Activated naive CD8-positive, alpha-beta T cell treated with anti-CD3 and anti-CD28 coated beads, Interleukin-2, amount 50 U/mL, for 24 hours (primary cell): ENCODE results near the gene SIT1.
"Not testable (repeated sequence)": the region's sequence is repeated elsewhere in the genome, so short reads cannot be mapped to it uniquely, and the experiment has no call there.

Experiments
- ATAC-seq: fragments of 150-1000 bp; cut with Tn5 transposase; one replicate; pipeline ENCODE4 v1.10.0; 2021
- DNase-seq: peaks from one replicate; pipeline ENCODE4 v3.0.0; 2021
- H3K27ac Mint-ChIP-seq: one replicate; pipeline ENCODE4 v1.8.0; 2021; ENCODE audit warnings: mild to moderate bottlenecking, mixed read lengths
- H3K27me3 Mint-ChIP-seq: one replicate; pipeline ENCODE4 v1.8.0; 2021; ENCODE audit warnings: mixed read lengths
- H3K36me3 Mint-ChIP-seq: one replicate; pipeline ENCODE4 v1.8.0; 2021; ENCODE audit warnings: low read depth, mixed read lengths
- H3K4me1 Mint-ChIP-seq: one replicate; pipeline ENCODE4 v1.8.0; 2021; ENCODE audit warnings: mixed read lengths
- H3K4me3 Mint-ChIP-seq: one replicate; pipeline ENCODE4 v1.8.0; 2021; ENCODE audit warnings: mild to moderate bottlenecking, moderate library complexity, mixed read lengths
- H3K9me3 Mint-ChIP-seq: one replicate; pipeline ENCODE4 v1.8.0; 2021; ENCODE audit warnings: mixed read lengths

Gene SIT1

DNA sequence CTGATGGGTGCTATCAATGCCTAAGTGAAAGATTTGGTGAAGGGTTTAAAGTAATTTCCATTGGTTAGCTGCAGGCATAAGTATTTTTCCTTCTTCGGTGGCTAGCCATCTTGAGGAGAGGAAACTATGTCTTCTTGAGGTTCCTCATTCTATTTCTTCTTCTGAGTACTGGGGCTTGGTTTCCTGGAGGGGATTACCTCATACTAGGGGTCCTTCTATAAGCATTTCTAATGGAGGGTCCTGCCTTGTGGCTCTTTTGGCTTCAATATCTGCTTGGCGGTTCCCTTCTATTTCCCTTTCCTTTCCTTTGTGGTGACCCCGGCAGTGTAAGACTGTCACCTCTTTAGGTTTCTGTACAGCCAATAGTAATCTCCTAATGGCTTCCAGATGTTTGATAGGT lies 9.3 kb downstream of the SIT1 start:
- Mint-ChIP-seq H3K27ac (peak overlapping the region; percentile 55), H3K36me3 (peaks cover 32% of the 10 kb centered on the region), H3K4me1 (peaks cover 71% of the 10 kb centered on the region)
- not testable (repeated sequence) for H3K27me3 Mint-ChIP-seq, H3K9me3 Mint-ChIP-seq, DNase-seq, ATAC-seq, H3K4me3 Mint-ChIP-seq

- not testable (repeated sequence) for DNase-seq, H3K27ac Mint-ChIP-seq, H3K27me3 Mint-ChIP-seq, H3K9me3 Mint-ChIP-seq, ATAC-seq, H3K4me3 Mint-ChIP-seq
- H3K36me3 Mint-ChIP-seq: peaks cover 32% of the 10 kb centered on the region
- peaks cover 71% of the 10 kb centered on the region for H3K4me1 Mint-ChIP-seq
Observed at GRCh38 chr9:35640431-35640830, 10.3 kb downstream of the SIT1 start.

DNA sequence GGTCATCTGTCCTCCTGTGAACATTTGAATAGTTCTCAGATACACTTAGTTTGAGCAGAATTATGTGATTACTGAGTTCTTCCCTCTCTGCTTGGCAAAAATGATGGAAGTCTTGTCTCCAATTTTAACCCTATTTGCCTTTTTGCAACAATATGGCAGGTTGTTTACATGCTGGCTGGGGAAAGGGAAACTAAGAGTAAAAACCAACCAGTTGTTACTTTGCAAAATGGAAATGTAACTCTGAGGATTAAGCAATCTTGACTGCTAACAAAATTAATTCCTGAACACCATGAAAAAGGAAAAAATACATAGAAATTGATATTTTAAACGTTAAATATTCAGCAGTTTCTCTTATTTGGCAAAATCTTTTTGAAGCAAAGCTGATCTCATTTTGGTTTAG lies 11.1 kb downstream of the SIT1 start:
- ATAC-seq: no peak
- H3K27me3 Mint-ChIP-seq: no peaks in the 10 kb centered on the region
- H3K9me3 Mint-ChIP-seq: peaks cover 8% of the 10 kb centered on the region
- H3K27ac Mint-ChIP-seq: peak overlapping the region; percentile 92
- H3K4me3 Mint-ChIP-seq: peak overlapping the region; percentile 41
- H3K36me3 Mint-ChIP-seq: peaks cover 32% of the 10 kb centered on the region
- no peak for DNase-seq
- H3K4me1 Mint-ChIP-seq: peaks cover 72% of the 10 kb centered on the region

DNA sequence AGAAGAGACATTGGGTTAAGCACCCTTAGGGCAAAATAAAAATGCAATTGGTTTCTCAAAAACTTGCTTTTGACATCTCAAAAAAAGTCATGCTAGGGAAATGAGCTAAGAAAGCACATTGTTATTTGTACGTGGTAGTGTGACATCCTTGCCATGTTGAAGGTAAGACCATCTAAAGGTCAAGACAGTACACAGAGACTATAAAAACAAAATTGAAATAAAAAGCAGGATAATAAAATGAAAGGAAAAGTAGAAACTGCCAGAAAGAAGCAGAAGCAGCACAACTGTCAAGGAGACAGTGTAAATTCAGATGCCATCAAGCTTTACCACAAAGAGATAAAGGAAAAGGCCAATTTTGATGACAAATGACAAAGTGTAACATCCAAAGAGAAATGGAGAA lies 11.5 kb downstream of the SIT1 start:
- Mint-ChIP-seq H3K36me3 (peaks cover 28% of the 10 kb centered on the region), H3K27ac (peak overlapping the region; percentile 92), H3K4me3 (peak overlapping the region; percentile 41), H3K4me1 (peaks cover 71% of the 10 kb centered on the region)
- DNase-seq, H3K9me3 Mint-ChIP-seq, H3K27me3 Mint-ChIP-seq: not testable (repeated sequence)
- peak; percentile 76 for ATAC-seq

DNA sequence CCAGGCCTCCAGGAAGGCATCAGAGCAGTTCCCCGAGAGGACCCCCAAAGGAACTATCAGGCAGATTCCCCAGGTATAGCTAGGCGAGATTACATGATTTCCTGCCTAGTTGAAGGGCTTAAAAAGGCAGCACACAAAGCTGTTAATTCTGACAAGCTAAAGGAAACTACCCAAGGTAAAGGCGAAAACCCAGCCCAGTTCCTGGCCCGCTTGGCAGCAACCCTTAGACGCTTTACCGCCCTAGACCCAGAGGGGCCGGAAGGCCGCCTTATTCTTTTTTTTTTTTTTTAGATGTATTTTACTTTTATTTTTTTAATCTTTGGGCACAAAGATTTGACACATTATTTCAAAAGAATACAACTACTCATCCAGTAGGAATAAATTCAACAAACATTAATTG lies 12.0 kb downstream of the SIT1 start:
- not testable (repeated sequence) for H3K9me3 Mint-ChIP-seq, DNase-seq, H3K4me3 Mint-ChIP-seq, ATAC-seq, H3K27me3 Mint-ChIP-seq
- Mint-ChIP-seq H3K36me3 (peaks cover 27% of the 10 kb centered on the region), H3K27ac (peak overlapping the region; percentile 92), H3K4me1 (peaks cover 74% of the 10 kb centered on the region)

GRCh38 chr9:35637427-35637955 lies 13.2 kb downstream of the SIT1 start:
- H3K4me3 Mint-ChIP-seq: not testable (repeated sequence)
- H3K27ac Mint-ChIP-seq: peak overlapping the region; percentile 87
- peaks cover 77% of the 10 kb centered on the region for H3K4me1 Mint-ChIP-seq

GRCh38 chr9:35636877-35637246 lies 13.9 kb downstream of the SIT1 start:
- H3K27me3 Mint-ChIP-seq, DNase-seq, H3K9me3 Mint-ChIP-seq, ATAC-seq: not testable (repeated sequence)
- peak overlapping the region; percentile 87 for H3K27ac Mint-ChIP-seq
- peaks cover 22% of the 10 kb centered on the region for H3K36me3 Mint-ChIP-seq
- peaks cover 77% of the 10 kb centered on the region for H3K4me1 Mint-ChIP-seq
- peak overlapping the region; percentile 41 for H3K4me3 Mint-ChIP-seq

More at GRCh38 chr9:35637427-35637955, 13.2 kb downstream of the SIT1 start:
- peaks cover 22% of the 10 kb centered on the region for H3K36me3 Mint-ChIP-seq
- not testable (repeated sequence) for ATAC-seq, DNase-seq, H3K9me3 Mint-ChIP-seq, H3K27me3 Mint-ChIP-seq

GRCh38 chr9:35636135-35636876 lies 14.4 kb downstream of the SIT1 start:
- ATAC-seq (peak; percentile 18), DNase-seq (peak; percentile 36)
- Mint-ChIP-seq H3K36me3 (peaks cover 18% of the 10 kb centered on the region), H3K27me3 (no peaks in the 10 kb centered on the region), H3K4me3 (peak overlapping the region; percentile 46), H3K9me3 (peaks cover 8% of the 10 kb centered on the region), H3K27ac (peak overlapping the region; percentile 87), H3K4me1 (peaks cover 72% of the 10 kb centered on the region)

GRCh38 chr9:35635730-35636129 lies 15.0 kb downstream of the SIT1 start:
- peaks cover 14% of the 10 kb centered on the region for H3K36me3 Mint-ChIP-seq
- peaks cover 69% of the 10 kb centered on the region for H3K4me1 Mint-ChIP-seq
- H3K9me3 Mint-ChIP-seq: peaks cover 6% of the 10 kb centered on the region
- DNase-seq: no peak
- H3K4me3 Mint-ChIP-seq: peak overlapping the region; percentile 46
- H3K27ac Mint-ChIP-seq: peak overlapping the region; percentile 87
- ATAC-seq: no peak
- no peaks in the 10 kb centered on the region for H3K27me3 Mint-ChIP-seq

GRCh38 chr9:35629597-35629996 lies 21.1 kb downstream of the SIT1 start:
- DNase-seq (no peak), ATAC-seq (peak; percentile 61)
- H3K4me3 Mint-ChIP-seq: no peak overlapping the region
- H3K4me1 Mint-ChIP-seq: peaks cover 41% of the 10 kb centered on the region
- H3K27me3 Mint-ChIP-seq: no peaks in the 10 kb centered on the region
- no peaks in the 10 kb centered on the region for H3K9me3 Mint-ChIP-seq
- H3K27ac Mint-ChIP-seq: no peak overlapping the region
- H3K36me3 Mint-ChIP-seq: no peaks in the 10 kb centered on the region

- peaks cover 32% of the 10 kb centered on the region for H3K4me1 Mint-ChIP-seq
- no peak overlapping the region for H3K4me3 Mint-ChIP-seq
- DNase-seq (no peak), ATAC-seq (no peak)
- H3K27ac Mint-ChIP-seq: no peak overlapping the region
- no peaks in the 10 kb centered on the region for H3K27me3 Mint-ChIP-seq
- no peaks in the 10 kb centered on the region for H3K9me3 Mint-ChIP-seq
- H3K36me3 Mint-ChIP-seq: no peaks in the 10 kb centered on the region
Observed at GRCh38 chr9:35628389-35628991, 22.2 kb downstream of the SIT1 start.

DNA sequence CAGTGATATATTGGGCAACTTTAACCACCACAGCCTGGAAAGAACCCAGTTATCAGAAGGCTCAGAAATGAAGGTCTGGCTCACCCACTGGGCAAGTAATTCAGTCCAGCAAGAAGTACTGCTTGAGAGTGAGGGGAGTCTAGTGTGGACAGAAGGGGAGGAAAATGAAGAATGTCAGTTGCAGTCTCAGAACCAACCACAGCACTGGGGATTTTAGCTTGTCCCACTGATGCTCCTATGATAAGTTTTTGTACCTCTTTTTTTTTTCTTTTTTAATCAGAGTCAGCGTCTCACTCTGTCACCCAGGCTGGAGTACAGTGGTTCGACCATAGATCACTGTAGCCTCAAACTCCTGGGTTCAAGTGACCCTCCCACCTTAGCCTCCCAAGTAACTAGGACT lies 23.2 kb downstream of the SIT1 start:
- DNase-seq (no peak), ATAC-seq (peak; percentile 15)
- Mint-ChIP-seq H3K27ac (peak overlapping the region; percentile 27), H3K36me3 (no peaks in the 10 kb centered on the region), H3K4me1 (peaks cover 29% of the 10 kb centered on the region), H3K9me3 (no peaks in the 10 kb centered on the region), H3K4me3 (no peak overlapping the region), H3K27me3 (no peaks in the 10 kb centered on the region)

GRCh38 chr9:35619800-35620158 lies 31.0 kb downstream of the SIT1 start:
- Mint-ChIP-seq H3K27ac (peak overlapping the region; percentile 97), H3K36me3 (peaks cover under 1% of the 10 kb centered on the region), H3K4me3 (peak overlapping the region; percentile 82), H3K9me3 (no peaks in the 10 kb centered on the region), H3K4me1 (peaks cover 64% of the 10 kb centered on the region), H3K27me3 (no peaks in the 10 kb centered on the region)
- ATAC-seq: peak; percentile 81
- DNase-seq: peak; percentile 54

- Mint-ChIP-seq H3K9me3 (no peaks in the 10 kb centered on the region), H3K36me3 (peaks cover 2% of the 10 kb centered on the region), H3K4me1 (peaks cover 66% of the 10 kb centered on the region), H3K4me3 (peak overlapping the region; percentile 82), H3K27me3 (no peaks in the 10 kb centered on the region), H3K27ac (peak overlapping the region; percentile 97)
- DNase-seq (peak; percentile 74), ATAC-seq (peak; percentile 93)
Observed at GRCh38 chr9:35618854-35619799, 31.6 kb downstream of the SIT1 start.
